ENCODE results near the gene WDFY2.

WDFY2 gene

GRCh38 chr13:51717786-51718398, 133.6 kb downstream of the WDFY2 start:
- peaks cover 6% of the 10 kb centered on the region for H3K4me1 ChIP-seq (ENCODE audit: control insufficient read depth, insufficient read depth, low read length)
- H3K27ac ChIP-seq (ENCODE audit: low read depth, low read length), result no peak overlapping the region
- no peaks in the 10 kb centered on the region for H3K27me3 ChIP-seq (ENCODE audit: control insufficient read depth, insufficient read depth, low read length)
- H3K4me3 ChIP-seq (ENCODE audit: low read length), result no peak overlapping the region
- no peaks in the 10 kb centered on the region for H3K36me3 ChIP-seq (ENCODE audit: control insufficient read depth, insufficient read depth, low read length)
- no peak overlapping the region for H3K9ac ChIP-seq (ENCODE audit: low read length)

GRCh38 chr13:51719394-51719793, 135.1 kb downstream of the WDFY2 start:
- no peaks in the 10 kb centered on the region for H3K27me3 ChIP-seq (ENCODE audit: control insufficient read depth, insufficient read depth, low read length)
- no peak overlapping the region for H3K9ac ChIP-seq (ENCODE audit: low read length)

GRCh38 chr13:51721496-51721895, 137.2 kb downstream of the WDFY2 start:
- Histone ChIP-seq H3K4me1 (ENCODE audit: control insufficient read depth, insufficient read depth, low read length) (peaks cover 6% of the 10 kb centered on the region), H3K9ac (ENCODE audit: low read length) (no peak overlapping the region), H3K36me3 (ENCODE audit: control insufficient read depth, insufficient read depth, low read length) (no peaks in the 10 kb centered on the region), H3K27me3 (ENCODE audit: control insufficient read depth, insufficient read depth, low read length) (no peaks in the 10 kb centered on the region), H3K27ac (ENCODE audit: low read depth, low read length) (no peak overlapping the region), H3K4me3 (ENCODE audit: low read length) (no peak overlapping the region)

More at GRCh38 chr13:51719394-51719793, 135.1 kb downstream of the WDFY2 start:
- no peak overlapping the region for H3K27ac ChIP-seq (ENCODE audit: low read depth, low read length)
- no peaks in the 10 kb centered on the region for H3K36me3 ChIP-seq (ENCODE audit: control insufficient read depth, insufficient read depth, low read length)
- H3K4me3 ChIP-seq (ENCODE audit: low read length), result no peak overlapping the region
- peaks cover 6% of the 10 kb centered on the region for H3K4me1 ChIP-seq (ENCODE audit: control insufficient read depth, insufficient read depth, low read length)

GRCh38 chr13:51723529-51723928, 139.3 kb downstream of the WDFY2 start:
- Histone ChIP-seq H3K4me1 (ENCODE audit: control insufficient read depth, insufficient read depth, low read length) (peaks cover 6% of the 10 kb centered on the region), H3K27me3 (ENCODE audit: control insufficient read depth, insufficient read depth, low read length) (no peaks in the 10 kb centered on the region), H3K36me3 (ENCODE audit: control insufficient read depth, insufficient read depth, low read length) (no peaks in the 10 kb centered on the region), H3K4me3 (ENCODE audit: low read length) (no peak overlapping the region), H3K27ac (ENCODE audit: low read depth, low read length) (no peak overlapping the region), H3K9ac (ENCODE audit: low read length) (no peak overlapping the region)

- Histone ChIP-seq H3K27ac (ENCODE audit: low read depth, low read length) (no peak overlapping the region), H3K4me3 (ENCODE audit: low read length) (no peak overlapping the region), H3K4me1 (ENCODE audit: control insufficient read depth, insufficient read depth, low read length) (peaks cover 6% of the 10 kb centered on the region), H3K36me3 (ENCODE audit: control insufficient read depth, insufficient read depth, low read length) (no peaks in the 10 kb centered on the region), H3K27me3 (ENCODE audit: control insufficient read depth, insufficient read depth, low read length) (no peaks in the 10 kb centered on the region), H3K9ac (ENCODE audit: low read length) (no peak overlapping the region)
Observed at GRCh38 chr13:51724721-51725120, 140.5 kb downstream of the WDFY2 start.

- Histone ChIP-seq H3K9ac (ENCODE audit: low read length) (no peak overlapping the region), H3K4me3 (ENCODE audit: low read length) (no peak overlapping the region), H3K36me3 (ENCODE audit: control insufficient read depth, insufficient read depth, low read length) (no peaks in the 10 kb centered on the region), H3K4me1 (ENCODE audit: control insufficient read depth, insufficient read depth, low read length) (peaks cover 18% of the 10 kb centered on the region), H3K27me3 (ENCODE audit: control insufficient read depth, insufficient read depth, low read length) (no peaks in the 10 kb centered on the region), H3K27ac (ENCODE audit: low read depth, low read length) (no peak overlapping the region)
Observed at GRCh38 chr13:51726446-51727193, 142.4 kb downstream of the WDFY2 start.

- H3K4me3 ChIP-seq (ENCODE audit: low read length), result no peak overlapping the region
- no peaks in the 10 kb centered on the region for H3K27me3 ChIP-seq (ENCODE audit: control insufficient read depth, insufficient read depth, low read length)
- H3K9ac ChIP-seq (ENCODE audit: low read length), result no peak overlapping the region
- H3K4me1 ChIP-seq (ENCODE audit: control insufficient read depth, insufficient read depth, low read length), result peaks cover 17% of the 10 kb centered on the region
- no peak overlapping the region for H3K27ac ChIP-seq (ENCODE audit: low read depth, low read length)
- H3K36me3 ChIP-seq (ENCODE audit: control insufficient read depth, insufficient read depth, low read length), result no peaks in the 10 kb centered on the region
Observed at GRCh38 chr13:51727634-51728274, 143.5 kb downstream of the WDFY2 start.

- H3K36me3 ChIP-seq (ENCODE audit: control insufficient read depth, insufficient read depth, low read length), result no peaks in the 10 kb centered on the region
- H3K9ac ChIP-seq (ENCODE audit: low read length), result no peak overlapping the region
- H3K4me3 ChIP-seq (ENCODE audit: low read length), result no peak overlapping the region
- H3K4me1 ChIP-seq (ENCODE audit: control insufficient read depth, insufficient read depth, low read length), result peaks cover 17% of the 10 kb centered on the region
- H3K27me3 ChIP-seq (ENCODE audit: control insufficient read depth, insufficient read depth, low read length), result no peaks in the 10 kb centered on the region
- no peak overlapping the region for H3K27ac ChIP-seq (ENCODE audit: low read depth, low read length)
Observed at GRCh38 chr13:51728275-51728673, 144.0 kb downstream of the WDFY2 start.

- Histone ChIP-seq H3K36me3 (ENCODE audit: control insufficient read depth, insufficient read depth, low read length) (no peaks in the 10 kb centered on the region), H3K9ac (ENCODE audit: low read length) (no peak overlapping the region), H3K4me3 (ENCODE audit: low read length) (no peak overlapping the region), H3K27me3 (ENCODE audit: control insufficient read depth, insufficient read depth, low read length) (no peaks in the 10 kb centered on the region), H3K27ac (ENCODE audit: low read depth, low read length) (no peak overlapping the region), H3K4me1 (ENCODE audit: control insufficient read depth, insufficient read depth, low read length) (peaks cover 17% of the 10 kb centered on the region)
Observed at GRCh38 chr13:51728972-51729371, 144.7 kb downstream of the WDFY2 start.

GRCh38 chr13:51729866-51730553, 145.7 kb downstream of the WDFY2 start:
- H3K36me3 ChIP-seq (ENCODE audit: control insufficient read depth, insufficient read depth, low read length), result no peaks in the 10 kb centered on the region
- H3K9ac ChIP-seq (ENCODE audit: low read length), result no peak overlapping the region
- H3K27me3 ChIP-seq (ENCODE audit: control insufficient read depth, insufficient read depth, low read length), result no peaks in the 10 kb centered on the region
- H3K27ac ChIP-seq (ENCODE audit: low read depth, low read length), result peak overlapping the region; percentile 66
- no peak overlapping the region for H3K4me3 ChIP-seq (ENCODE audit: low read length)
- peaks cover 17% of the 10 kb centered on the region for H3K4me1 ChIP-seq (ENCODE audit: control insufficient read depth, insufficient read depth, low read length)

- H3K36me3 ChIP-seq (ENCODE audit: control insufficient read depth, insufficient read depth, low read length), result no peaks in the 10 kb centered on the region
- no peaks in the 10 kb centered on the region for H3K27me3 ChIP-seq (ENCODE audit: control insufficient read depth, insufficient read depth, low read length)
- H3K4me3 ChIP-seq (ENCODE audit: low read length), result no peak overlapping the region
- peaks cover 17% of the 10 kb centered on the region for H3K4me1 ChIP-seq (ENCODE audit: control insufficient read depth, insufficient read depth, low read length)
- no peak overlapping the region for H3K9ac ChIP-seq (ENCODE audit: low read length)
- H3K27ac ChIP-seq (ENCODE audit: low read depth, low read length), result peak overlapping the region; percentile 66
Observed at GRCh38 chr13:51730927-51731326, 146.7 kb downstream of the WDFY2 start.

- peaks cover 17% of the 10 kb centered on the region for H3K4me1 ChIP-seq (ENCODE audit: control insufficient read depth, insufficient read depth, low read length)
- H3K27ac ChIP-seq (ENCODE audit: low read depth, low read length), result no peak overlapping the region
- H3K9ac ChIP-seq (ENCODE audit: low read length), result no peak overlapping the region
Observed at GRCh38 chr13:51731759-51732158, 147.5 kb downstream of the WDFY2 start.

More at GRCh38 chr13:51731759-51732158, 147.5 kb downstream of the WDFY2 start:
- no peaks in the 10 kb centered on the region for H3K27me3 ChIP-seq (ENCODE audit: control insufficient read depth, insufficient read depth, low read length)
- H3K36me3 ChIP-seq (ENCODE audit: control insufficient read depth, insufficient read depth, low read length), result no peaks in the 10 kb centered on the region
- no peak overlapping the region for H3K4me3 ChIP-seq (ENCODE audit: low read length)
